Measurements from ENCODE around the gene SETD3. TPM values are rescaled to one million over a fixed set of nuclear protein-coding genes. Genes with fewer than 3 reads are reported as not detected.
A peak's percentile ranks its signal among the peaks of the same experiment; 100 is the strongest.

Gene SETD3
- total RNA-seq, 1 experiment from 2014 or later = 90.3 TPM

DNA sequence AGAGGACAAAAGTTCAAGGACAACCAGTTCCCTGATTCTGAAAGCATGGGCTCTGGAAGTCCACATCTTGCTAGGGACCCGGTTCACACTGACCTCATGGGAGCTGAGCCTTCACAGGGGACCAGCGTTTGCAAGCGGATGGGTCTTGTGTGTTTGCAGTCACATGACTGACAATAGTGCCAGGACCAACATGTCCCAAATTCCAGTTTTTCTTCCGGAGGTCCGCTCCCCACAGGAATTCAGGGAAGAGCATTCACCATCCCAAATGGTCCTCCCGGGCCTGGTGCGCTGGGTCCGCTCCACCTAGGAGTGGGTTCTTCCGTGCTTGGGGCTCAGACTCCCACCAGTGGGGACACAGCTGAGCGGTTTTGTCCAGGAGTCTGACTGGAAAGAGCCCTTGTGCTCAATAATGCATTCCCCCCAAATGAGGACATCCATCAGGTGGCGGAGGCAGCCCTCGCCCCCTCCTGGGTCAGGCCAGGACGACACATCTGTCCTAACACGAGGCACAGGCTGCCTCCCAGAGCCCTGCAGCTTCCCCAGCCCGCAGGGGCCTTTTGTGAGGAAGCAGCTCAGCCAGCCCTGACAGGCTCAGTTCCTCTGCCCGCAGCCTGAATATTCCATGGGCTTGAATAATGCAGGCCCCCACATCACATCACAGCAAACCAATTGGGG lies 116.9 kb downstream of the SETD3 start:
- no peak for DNase-seq

GRCh38 chr14:99363051-99363450 lies 117.6 kb downstream of the SETD3 start:
- Histone ChIP-seq H3K9me3 (ENCODE audit: low read length) (no peaks in the 10 kb centered on the region), H3K9me2 (replicated peaks; ENCODE audit: insufficient read depth, low read length) (no peaks in the 10 kb centered on the region), H3K4me3 (ENCODE audit: low read length) (no peak overlapping the region), H3K27ac (ENCODE audit: low read length) (no peak overlapping the region), H3K27me3 (ENCODE audit: low read length) (no peaks in the 10 kb centered on the region), H3K36me3 (ENCODE audit: insufficient read depth, low read length) (no peaks in the 10 kb centered on the region), H4K20me1 (ENCODE audit: insufficient read depth, low read depth, low read length) (no peaks in the 10 kb centered on the region), H2AFZ (ENCODE audit: low read length) (no peak overlapping the region), H3K4me2 (ENCODE audit: low read depth, low read length, poor library complexity, severe bottlenecking) (no peak overlapping the region), H3K4me1 (ENCODE audit: low read length) (no peaks in the 10 kb centered on the region), H3K9ac (ENCODE audit: low read length) (no peak overlapping the region), H3K79me2 (ENCODE audit: low read length) (no peaks in the 10 kb centered on the region)
- DNase-seq = no peak

More for the DNA sequence above, 116.9 kb downstream of the SETD3 start:
- Histone ChIP-seq H3K9ac (ENCODE audit: low read length) (no peak overlapping the region), H3K27me3 (ENCODE audit: low read length) (no peaks in the 10 kb centered on the region), H3K4me1 (ENCODE audit: low read length) (no peaks in the 10 kb centered on the region), H3K4me3 (ENCODE audit: low read length) (no peak overlapping the region), H4K20me1 (ENCODE audit: insufficient read depth, low read depth, low read length) (no peaks in the 10 kb centered on the region), H3K36me3 (ENCODE audit: insufficient read depth, low read length) (no peaks in the 10 kb centered on the region), H3K9me2 (replicated peaks; ENCODE audit: insufficient read depth, low read length) (no peaks in the 10 kb centered on the region), H3K79me2 (ENCODE audit: low read length) (no peaks in the 10 kb centered on the region), H3K4me2 (ENCODE audit: low read depth, low read length, poor library complexity, severe bottlenecking) (no peak overlapping the region), H3K9me3 (ENCODE audit: low read length) (no peaks in the 10 kb centered on the region), H2AFZ (ENCODE audit: low read length) (no peak overlapping the region), H3K27ac (ENCODE audit: low read length) (no peak overlapping the region)

DNA sequence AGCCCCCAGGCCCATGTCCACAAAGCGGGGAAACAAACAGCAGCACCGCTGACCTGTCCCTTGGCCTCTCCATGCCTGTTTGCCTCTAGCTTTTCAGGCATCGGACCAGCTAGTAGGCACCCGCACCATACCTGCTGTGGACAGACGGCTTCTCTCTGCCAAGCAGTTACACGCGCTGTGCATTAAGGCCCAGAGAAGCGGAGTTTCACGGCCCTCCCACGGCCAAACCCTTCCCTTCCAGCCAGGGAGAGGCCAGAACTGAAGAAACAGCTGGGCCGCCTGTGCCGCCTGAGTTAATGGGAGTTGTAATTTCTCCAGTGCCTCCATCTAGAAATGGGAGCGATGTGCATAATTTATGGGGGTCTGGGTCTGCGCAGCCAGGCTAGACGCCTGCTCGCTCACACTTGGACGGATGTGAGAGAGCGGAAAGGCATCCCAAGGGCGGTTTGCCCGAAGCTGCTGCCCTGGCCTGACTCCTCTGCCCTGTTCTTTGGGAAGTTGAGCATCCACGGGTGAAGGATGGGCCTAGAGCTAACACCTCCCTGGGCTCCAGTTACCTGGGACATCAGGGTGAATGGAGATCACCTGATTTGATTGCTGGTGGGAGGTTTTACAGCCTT lies 119.0 kb downstream of the SETD3 start:
- Histone ChIP-seq H3K4me1 (ENCODE audit: low read length) (no peaks in the 10 kb centered on the region), H3K27ac (ENCODE audit: low read length) (no peak overlapping the region), H3K27me3 (ENCODE audit: low read length) (no peaks in the 10 kb centered on the region), H3K9ac (ENCODE audit: low read length) (no peak overlapping the region), H3K4me2 (ENCODE audit: low read depth, low read length, poor library complexity, severe bottlenecking) (no peak overlapping the region), H3K79me2 (ENCODE audit: low read length) (no peaks in the 10 kb centered on the region), H3K4me3 (ENCODE audit: low read length) (no peak overlapping the region), H3K9me3 (ENCODE audit: low read length) (no peaks in the 10 kb centered on the region), H3K9me2 (replicated peaks; ENCODE audit: insufficient read depth, low read length) (no peaks in the 10 kb centered on the region), H4K20me1 (ENCODE audit: insufficient read depth, low read depth, low read length) (no peaks in the 10 kb centered on the region), H3K36me3 (ENCODE audit: insufficient read depth, low read length) (no peaks in the 10 kb centered on the region), H2AFZ (ENCODE audit: low read length) (no peak overlapping the region)
- DNase-seq = no peak

DNA sequence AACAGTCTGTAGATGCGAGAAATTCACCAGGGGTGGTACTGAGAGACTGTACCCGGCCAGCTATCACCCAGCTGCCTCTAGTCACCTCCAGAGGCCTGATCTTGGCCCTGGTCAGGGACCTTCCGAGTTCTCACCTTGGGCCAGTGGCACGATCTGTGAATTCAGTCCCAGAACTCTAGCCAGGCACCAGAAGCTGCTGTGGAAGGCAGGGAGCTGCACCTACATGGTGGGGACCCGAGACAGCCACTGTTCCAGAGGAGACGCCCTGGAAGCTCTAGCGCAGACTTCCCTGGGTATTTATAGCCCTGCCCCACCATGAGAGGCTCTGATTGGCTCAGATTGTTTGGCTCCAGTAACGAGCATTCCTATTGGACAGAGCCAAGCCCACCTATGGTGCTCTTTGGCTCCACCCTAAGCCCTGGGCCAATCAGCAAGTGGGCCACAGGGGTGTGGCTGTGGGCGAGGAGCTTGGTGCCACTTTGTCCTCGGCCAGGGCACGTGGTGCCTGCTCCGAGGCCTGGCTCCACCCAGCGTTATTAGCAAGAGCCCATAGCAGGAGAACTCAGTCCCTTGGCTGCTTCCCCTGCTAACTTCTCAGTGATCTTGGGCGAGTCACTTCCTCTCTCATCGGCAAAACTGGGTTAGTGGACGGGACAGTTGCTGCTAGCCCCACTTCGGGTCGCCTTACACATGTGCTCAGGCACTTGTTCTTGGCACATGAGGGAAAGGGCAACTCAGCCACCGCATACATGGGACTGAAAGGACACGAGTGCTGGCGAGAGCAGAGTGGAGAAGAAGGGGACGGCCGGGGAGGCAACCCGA lies 119.7 kb downstream of the SETD3 start:
- Histone ChIP-seq H2AFZ (ENCODE audit: low read length) (peak overlapping the region; percentile 68; the same call in 1 of the 2 replicates), H3K79me2 (ENCODE audit: low read length) (no peaks in the 10 kb centered on the region), H4K20me1 (ENCODE audit: insufficient read depth, low read depth, low read length) (no peaks in the 10 kb centered on the region), H3K27me3 (ENCODE audit: low read length) (no peaks in the 10 kb centered on the region), H3K9me3 (ENCODE audit: low read length) (no peaks in the 10 kb centered on the region), H3K9ac (ENCODE audit: low read length) (peak overlapping the region; percentile 54), H3K36me3 (ENCODE audit: insufficient read depth, low read length) (no peaks in the 10 kb centered on the region), H3K4me3 (ENCODE audit: low read length) (peak overlapping the region; percentile 61; the same call in 1 of the 2 replicates), H3K27ac (ENCODE audit: low read length) (no peak overlapping the region), H3K9me2 (replicated peaks; ENCODE audit: insufficient read depth, low read length) (no peaks in the 10 kb centered on the region), H3K4me2 (ENCODE audit: low read depth, low read length, poor library complexity, severe bottlenecking) (peak overlapping the region; percentile 53), H3K4me1 (ENCODE audit: low read length) (no peaks in the 10 kb centered on the region)
- peak; percentile 91 for DNase-seq

DNA sequence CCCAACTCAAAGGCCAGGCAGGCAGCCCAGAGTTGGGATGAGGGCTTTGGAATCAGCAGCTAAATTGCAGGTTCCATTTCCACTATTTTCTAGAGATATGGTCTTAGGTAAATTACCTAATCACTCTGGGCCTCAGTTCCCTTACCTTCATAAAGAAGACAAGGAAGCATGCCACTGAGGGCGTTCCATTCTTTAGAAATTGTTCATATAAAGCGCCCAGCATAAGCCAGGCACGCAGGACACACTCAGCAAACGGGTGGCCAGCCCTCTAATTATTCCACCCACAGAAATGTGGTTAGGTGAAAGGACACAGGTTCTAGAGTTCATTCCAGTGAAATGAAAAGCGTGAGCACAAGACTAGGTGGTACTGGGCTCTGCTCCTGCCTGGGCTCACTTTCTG lies 120.8 kb downstream of the SETD3 start:
- H3K9me2 ChIP-seq (replicated peaks; ENCODE audit: insufficient read depth, low read length) = no peaks in the 10 kb centered on the region
- H3K4me1 ChIP-seq (ENCODE audit: low read length) = no peaks in the 10 kb centered on the region
- no peaks in the 10 kb centered on the region for H3K79me2 ChIP-seq (ENCODE audit: low read length)
- peak overlapping the region; percentile 53 for H3K4me2 ChIP-seq (ENCODE audit: low read depth, low read length, poor library complexity, severe bottlenecking)
- H4K20me1 ChIP-seq (ENCODE audit: insufficient read depth, low read depth, low read length) = no peaks in the 10 kb centered on the region
- H3K9ac ChIP-seq (ENCODE audit: low read length) = no peak overlapping the region
- H3K27me3 ChIP-seq (ENCODE audit: low read length) = no peaks in the 10 kb centered on the region
- DNase-seq = no peak
- H2AFZ ChIP-seq (ENCODE audit: low read length) = no peak overlapping the region
- no peaks in the 10 kb centered on the region for H3K36me3 ChIP-seq (ENCODE audit: insufficient read depth, low read length)
- no peaks in the 10 kb centered on the region for H3K9me3 ChIP-seq (ENCODE audit: low read length)
- no peak overlapping the region for H3K4me3 ChIP-seq (ENCODE audit: low read length)
- H3K27ac ChIP-seq (ENCODE audit: low read length) = no peak overlapping the region

GRCh38 chr14:99357916-99358390 lies 122.7 kb downstream of the SETD3 start:
- H3K9me3 ChIP-seq (ENCODE audit: low read length) = no peaks in the 10 kb centered on the region

GRCh38 chr14:99357151-99357915 lies 123.3 kb downstream of the SETD3 start:
- Histone ChIP-seq H3K4me3 (ENCODE audit: low read length) (no peak overlapping the region), H3K4me1 (ENCODE audit: low read length) (peaks cover 11% of the 10 kb centered on the region), H3K9me2 (replicated peaks; ENCODE audit: insufficient read depth, low read length) (no peaks in the 10 kb centered on the region), H4K20me1 (ENCODE audit: insufficient read depth, low read depth, low read length) (no peaks in the 10 kb centered on the region), H3K4me2 (ENCODE audit: low read depth, low read length, poor library complexity, severe bottlenecking) (no peak overlapping the region), H3K27me3 (ENCODE audit: low read length) (no peaks in the 10 kb centered on the region), H3K79me2 (ENCODE audit: low read length) (no peaks in the 10 kb centered on the region), H3K9me3 (ENCODE audit: low read length) (no peaks in the 10 kb centered on the region), H2AFZ (ENCODE audit: low read length) (no peak overlapping the region), H3K36me3 (ENCODE audit: insufficient read depth, low read length) (no peaks in the 10 kb centered on the region), H3K9ac (ENCODE audit: low read length) (no peak overlapping the region), H3K27ac (ENCODE audit: low read length) (no peak overlapping the region)
- DNase-seq = no peak

More at GRCh38 chr14:99357916-99358390, 122.7 kb downstream of the SETD3 start:
- Histone ChIP-seq H3K9ac (ENCODE audit: low read length) (no peak overlapping the region), H4K20me1 (ENCODE audit: insufficient read depth, low read depth, low read length) (no peaks in the 10 kb centered on the region), H3K36me3 (ENCODE audit: insufficient read depth, low read length) (no peaks in the 10 kb centered on the region), H2AFZ (ENCODE audit: low read length) (no peak overlapping the region), H3K27me3 (ENCODE audit: low read length) (no peaks in the 10 kb centered on the region), H3K4me1 (ENCODE audit: low read length) (peaks cover 11% of the 10 kb centered on the region), H3K4me3 (ENCODE audit: low read length) (no peak overlapping the region), H3K9me2 (replicated peaks; ENCODE audit: insufficient read depth, low read length) (no peaks in the 10 kb centered on the region), H3K79me2 (ENCODE audit: low read length) (no peaks in the 10 kb centered on the region), H3K27ac (ENCODE audit: low read length) (no peak overlapping the region), H3K4me2 (ENCODE audit: low read depth, low read length, poor library complexity, severe bottlenecking) (no peak overlapping the region)
- no peak for DNase-seq

Measured in Karpas-422 (cell line).